MM.1S (cell line): ENCODE measurements around the gene SESTD1.

Source experiments
- EZH2 ChIP-seq: fragments of 300-600 bp; sonication (generic); optimal IDR thresholded peaks from 2 replicates; pipeline ENCODE3; 2017; ENCODE audit warnings: low read depth, mild to moderate bottlenecking, antibody characterized with exemption, low read length, mixed read lengths
- EZH2phosphoT487 ChIP-seq: fragments of 300-600 bp; sonication (generic); IDR thresholded peaks from 2 replicates; pipeline ENCODE4 v1.6.1; 2018; ENCODE audit warnings: antibody characterized with exemption, low read length
- TF ChIP-seq, protein P1 (sequence below): fragments of 300-600 bp; sonication (generic); IDR thresholded peaks from 2 replicates; pipeline ENCODE4 v1.5.1; 2016; ENCODE audit warnings: antibody characterized with exemption, low read length, mixed read lengths

GRCh38 chr2:179298666-179299065 lies 34.0 kb upstream of the SESTD1 start:
- TF ChIP-seq, protein P1, sequence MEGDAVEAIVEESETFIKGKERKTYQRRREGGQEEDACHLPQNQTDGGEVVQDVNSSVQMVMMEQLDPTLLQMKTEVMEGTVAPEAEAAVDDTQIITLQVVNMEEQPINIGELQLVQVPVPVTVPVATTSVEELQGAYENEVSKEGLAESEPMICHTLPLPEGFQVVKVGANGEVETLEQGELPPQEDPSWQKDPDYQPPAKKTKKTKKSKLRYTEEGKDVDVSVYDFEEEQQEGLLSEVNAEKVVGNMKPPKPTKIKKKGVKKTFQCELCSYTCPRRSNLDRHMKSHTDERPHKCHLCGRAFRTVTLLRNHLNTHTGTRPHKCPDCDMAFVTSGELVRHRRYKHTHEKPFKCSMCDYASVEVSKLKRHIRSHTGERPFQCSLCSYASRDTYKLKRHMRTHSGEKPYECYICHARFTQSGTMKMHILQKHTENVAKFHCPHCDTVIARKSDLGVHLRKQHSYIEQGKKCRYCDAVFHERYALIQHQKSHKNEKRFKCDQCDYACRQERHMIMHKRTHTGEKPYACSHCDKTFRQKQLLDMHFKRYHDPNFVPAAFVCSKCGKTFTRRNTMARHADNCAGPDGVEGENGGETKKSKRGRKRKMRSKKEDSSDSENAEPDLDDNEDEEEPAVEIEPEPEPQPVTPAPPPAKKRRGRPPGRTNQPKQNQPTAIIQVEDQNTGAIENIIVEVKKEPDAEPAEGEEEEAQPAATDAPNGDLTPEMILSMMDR = no peak
- TF ChIP-seq EZH2phosphoT487 (no peak), EZH2 (no peak)
